Measurements from ENCODE around the gene TRIP4.
A peak's percentile ranks its signal among the peaks of the same experiment; 100 is the strongest.

The TRIP4 gene

DNA sequence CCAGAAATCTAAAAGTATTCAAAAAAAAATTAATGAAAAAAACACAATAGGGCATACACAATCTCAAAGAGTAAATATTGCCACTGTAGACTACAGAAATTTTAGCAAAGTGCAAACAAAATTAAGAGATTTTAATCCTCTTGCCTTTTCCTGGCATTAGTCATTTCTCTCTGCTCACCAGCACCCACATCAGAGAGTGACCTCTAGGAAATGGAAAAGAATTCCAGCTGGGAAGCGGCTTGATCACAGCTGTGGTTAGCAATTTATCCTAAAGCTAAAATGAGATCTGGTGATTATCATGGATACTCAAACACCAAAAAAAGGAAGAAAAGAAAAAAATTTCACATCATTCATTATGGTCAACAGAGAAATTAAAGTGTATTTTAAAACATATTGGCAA lies 39.2 kb upstream of the TRIP4 start:
- no peak for DNase-seq (ENCODE audit: extremely low read depth, low read depth)
- no peak overlapping the region for H3K4me3 ChIP-seq (replicated peaks; ENCODE audit: low read depth, low read length)
- TF ChIP-seq, protein P1, sequence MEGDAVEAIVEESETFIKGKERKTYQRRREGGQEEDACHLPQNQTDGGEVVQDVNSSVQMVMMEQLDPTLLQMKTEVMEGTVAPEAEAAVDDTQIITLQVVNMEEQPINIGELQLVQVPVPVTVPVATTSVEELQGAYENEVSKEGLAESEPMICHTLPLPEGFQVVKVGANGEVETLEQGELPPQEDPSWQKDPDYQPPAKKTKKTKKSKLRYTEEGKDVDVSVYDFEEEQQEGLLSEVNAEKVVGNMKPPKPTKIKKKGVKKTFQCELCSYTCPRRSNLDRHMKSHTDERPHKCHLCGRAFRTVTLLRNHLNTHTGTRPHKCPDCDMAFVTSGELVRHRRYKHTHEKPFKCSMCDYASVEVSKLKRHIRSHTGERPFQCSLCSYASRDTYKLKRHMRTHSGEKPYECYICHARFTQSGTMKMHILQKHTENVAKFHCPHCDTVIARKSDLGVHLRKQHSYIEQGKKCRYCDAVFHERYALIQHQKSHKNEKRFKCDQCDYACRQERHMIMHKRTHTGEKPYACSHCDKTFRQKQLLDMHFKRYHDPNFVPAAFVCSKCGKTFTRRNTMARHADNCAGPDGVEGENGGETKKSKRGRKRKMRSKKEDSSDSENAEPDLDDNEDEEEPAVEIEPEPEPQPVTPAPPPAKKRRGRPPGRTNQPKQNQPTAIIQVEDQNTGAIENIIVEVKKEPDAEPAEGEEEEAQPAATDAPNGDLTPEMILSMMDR (IDR thresholded peaks at IDR 0.05; ENCODE audit: low read depth, low read length, missing control alignments) = no peak

DNA sequence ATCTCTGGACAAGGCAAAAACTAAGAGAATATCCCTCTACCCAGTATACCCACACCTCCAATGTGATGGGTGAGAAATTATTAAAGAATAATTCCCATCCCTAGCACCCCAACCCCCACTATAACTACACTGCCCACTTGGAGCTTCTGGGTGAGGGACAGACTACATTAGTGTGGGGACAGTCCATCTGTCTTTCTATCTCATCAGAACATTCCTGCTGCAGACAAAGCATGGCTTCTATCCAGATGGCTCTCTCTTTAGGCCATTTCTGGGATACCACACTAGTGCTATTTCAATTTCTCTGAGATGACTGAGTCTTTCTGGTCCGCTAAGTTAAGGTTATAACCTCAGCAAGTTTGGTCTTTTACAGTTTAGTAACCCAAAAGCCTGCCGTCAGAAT lies 38.3 kb upstream of the TRIP4 start:
- H3K4me3 ChIP-seq (replicated peaks; ENCODE audit: low read depth, low read length) = no peak overlapping the region
- no peak for DNase-seq (ENCODE audit: extremely low read depth, low read depth)
- TF ChIP-seq, protein P1 (IDR thresholded peaks at IDR 0.05; ENCODE audit: low read depth, low read length, missing control alignments) = no peak

DNA sequence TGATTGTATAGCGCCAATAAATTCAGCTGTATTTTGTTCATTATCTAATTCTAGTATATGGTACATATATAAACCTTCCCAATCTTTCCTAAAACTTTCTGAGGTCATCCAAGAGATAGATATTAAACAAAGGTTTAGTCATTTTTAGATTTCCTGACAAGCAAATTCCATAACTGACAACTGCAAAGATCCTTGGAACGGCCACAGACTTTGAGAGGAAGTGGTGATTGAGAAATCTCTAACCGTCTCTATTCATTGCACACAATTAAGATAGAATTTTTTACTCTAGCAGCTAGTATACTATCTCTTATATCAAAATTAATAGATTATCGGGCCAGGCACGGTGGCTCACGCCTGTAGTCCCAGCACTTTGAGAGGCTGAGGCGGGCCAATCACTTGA lies 36.4 kb upstream of the TRIP4 start:
- DNase-seq (ENCODE audit: extremely low read depth, low read depth) = no peak
- TF ChIP-seq, protein P1 (IDR thresholded peaks at IDR 0.05; ENCODE audit: low read depth, low read length, missing control alignments) = no peak
- H3K4me3 ChIP-seq (replicated peaks; ENCODE audit: low read depth, low read length) = no peak overlapping the region

DNA sequence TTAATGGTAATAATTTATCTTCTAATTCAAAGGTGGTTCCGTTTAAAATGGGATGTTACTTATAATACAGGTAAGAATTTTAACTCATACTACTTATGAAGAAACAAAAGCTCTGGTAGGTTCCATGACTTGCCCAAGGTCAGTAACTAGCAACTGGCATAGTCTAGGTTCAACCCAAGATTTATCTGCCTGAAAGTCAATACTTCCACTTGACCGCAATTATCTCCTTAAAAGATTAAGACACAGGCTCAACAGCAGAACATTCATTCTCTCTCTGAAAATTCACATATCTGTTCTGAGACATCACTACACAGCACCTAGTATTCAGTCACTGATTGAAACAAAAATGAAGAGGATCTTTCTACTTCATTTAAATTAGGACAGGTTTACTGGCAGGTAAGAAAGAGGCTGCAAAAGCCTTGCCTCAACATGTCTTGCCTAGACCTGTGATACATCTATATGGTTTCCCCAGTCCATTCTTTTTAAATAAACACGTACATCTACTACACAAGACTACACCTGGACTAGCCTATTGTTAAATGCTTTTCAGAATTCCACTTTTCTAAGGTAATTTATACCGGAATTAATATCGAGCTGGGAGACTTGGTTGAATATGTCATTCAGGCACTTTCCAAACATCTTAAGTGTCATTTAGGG lies 32.8 kb upstream of the TRIP4 start:
- DNase-seq (ENCODE audit: extremely low read depth, low read depth) = no peak

DNA sequence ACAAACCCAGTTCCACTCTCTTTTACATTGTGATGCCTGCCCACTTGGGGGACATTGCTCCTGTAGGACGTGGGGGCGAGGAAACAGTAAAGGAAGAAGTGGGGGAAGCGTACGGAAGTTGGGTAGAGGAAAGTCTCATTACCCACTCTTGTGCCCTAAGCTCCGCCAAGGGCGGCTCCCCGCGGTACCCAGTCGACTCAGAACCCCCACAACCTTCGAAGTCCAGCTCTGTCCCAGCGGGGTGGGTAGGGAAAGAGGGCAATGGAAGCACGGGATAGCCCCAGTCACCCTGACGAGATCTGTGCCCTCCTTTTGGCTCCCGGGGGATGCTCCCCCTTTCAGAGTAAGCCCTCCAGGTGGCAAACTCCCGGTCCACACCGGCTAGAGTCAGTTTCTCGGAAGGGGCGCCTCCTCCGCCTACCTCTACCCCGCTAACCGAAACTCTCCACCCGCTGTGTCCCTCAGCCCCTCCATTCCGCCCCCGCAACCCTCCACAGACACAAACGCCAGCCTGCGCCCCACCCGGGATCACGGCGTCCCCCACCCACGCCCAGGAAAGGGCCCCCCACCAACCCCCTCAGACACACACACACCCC lies 32.2 kb upstream of the TRIP4 start:
- no peak for DNase-seq (ENCODE audit: extremely low read depth, low read depth)
- H3K4me3 ChIP-seq (replicated peaks; ENCODE audit: low read depth, low read length) = peak overlapping the region; percentile 72

More for the DNA sequence above, 32.8 kb upstream of the TRIP4 start:
- H3K4me3 ChIP-seq (replicated peaks; ENCODE audit: low read depth, low read length) = peak overlapping the region; percentile 72
- TF ChIP-seq, protein P1 (IDR thresholded peaks at IDR 0.05; ENCODE audit: low read depth, low read length, missing control alignments) = no peak

DNA sequence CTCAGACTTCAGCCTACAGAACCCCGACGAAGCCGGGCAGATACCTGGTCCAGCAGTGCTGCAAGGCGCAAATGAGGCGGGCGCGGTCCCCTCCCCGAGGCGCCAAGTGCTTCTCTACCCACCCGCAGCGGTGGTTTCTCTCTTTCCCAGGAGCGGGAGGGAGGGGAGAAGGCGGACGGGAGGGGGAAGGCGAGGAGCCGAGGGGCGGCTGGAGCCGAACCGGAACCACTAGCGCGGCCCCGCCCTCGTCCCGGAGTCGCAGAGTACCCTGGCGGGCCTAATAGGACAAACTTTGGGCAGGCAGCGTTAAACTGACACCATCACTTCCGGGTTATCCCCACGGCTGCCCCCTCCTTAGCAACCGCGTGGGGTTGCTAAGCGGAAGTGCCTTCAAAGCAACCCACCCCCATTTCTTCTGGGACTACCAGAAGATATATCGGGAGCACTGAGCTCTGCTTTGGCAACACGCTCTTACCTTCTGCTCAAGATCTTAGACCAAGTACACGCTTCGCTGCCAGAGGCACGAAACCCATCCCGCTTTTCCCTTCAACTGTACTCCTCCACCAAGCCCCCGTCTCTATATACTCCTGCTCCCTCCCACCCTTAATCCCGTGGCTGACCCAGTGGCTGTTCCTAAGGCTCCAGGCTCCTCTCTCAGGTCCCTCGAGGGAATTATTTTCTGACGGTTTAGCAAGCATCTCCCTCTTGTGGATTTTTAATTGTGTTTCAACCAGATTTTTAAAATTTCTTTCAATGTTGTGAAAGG lies 31.5 kb upstream of the TRIP4 start, which contains the start of gene CSNK1G1:
Gene CSNK1G1, minus strand, starts transcription at position 230 of the 766 bp plus-strand sequence. CDS start 55,674 bp downstream, outside the sequence.
- peak; percentile 90 for DNase-seq (ENCODE audit: extremely low read depth, low read depth)
- TF ChIP-seq, protein P1 (IDR thresholded peaks at IDR 0.05; ENCODE audit: low read depth, low read length, missing control alignments) = no peak
- H3K4me3 ChIP-seq (replicated peaks; ENCODE audit: low read depth, low read length) = peak within 1 kb of the TSS; percentile 72

More for the DNA sequence above, 32.2 kb upstream of the TRIP4 start:
- TF ChIP-seq, protein P1 (IDR thresholded peaks at IDR 0.05; ENCODE audit: low read depth, low read length, missing control alignments) = no peak

All from HFF-Myc (cell line).